Measurements from ENCODE around the gene UBE2QL1. TPM values are rescaled to one million over a fixed set of nuclear protein-coding genes. Genes with fewer than 3 reads are reported as not detected.

UBE2QL1 gene
- total RNA-seq, 2 experiments from 2014 or later: 0.33 to 0.45 TPM

- DNase-seq (no peak), ATAC-seq (ENCODE audit: poor library complexity) (no peak)
- Histone ChIP-seq H3K4me3 (ENCODE audit: low read length) (no peak overlapping the region), H3K27ac (ENCODE audit: low read depth in 1 of 2, low read length in 2 of 2) (no peak overlapping the region), H3K36me3 (ENCODE audit: insufficient read depth, low read length) (no peaks in the 10 kb centered on the region), H3K9me3 (ENCODE audit: control insufficient read depth in 1 of 2, insufficient read depth in 1 of 2, low read length in 2 of 2) (peaks cover 0 to 4% of the 10 kb centered on the region in 2 experiments), H3K4me1 (ENCODE audit: insufficient read depth, low read length) (no peaks in the 10 kb centered on the region), H3K27me3 (ENCODE audit: control insufficient read depth in 1 of 2, insufficient read depth in 2 of 2, low read length in 2 of 2) (no peaks in the 10 kb centered on the region)
- no peaks in the 10 kb centered on the region for H3K36me3 Mint-ChIP-seq (ENCODE audit: low read depth)
- TF ChIP-seq, protein P1, sequence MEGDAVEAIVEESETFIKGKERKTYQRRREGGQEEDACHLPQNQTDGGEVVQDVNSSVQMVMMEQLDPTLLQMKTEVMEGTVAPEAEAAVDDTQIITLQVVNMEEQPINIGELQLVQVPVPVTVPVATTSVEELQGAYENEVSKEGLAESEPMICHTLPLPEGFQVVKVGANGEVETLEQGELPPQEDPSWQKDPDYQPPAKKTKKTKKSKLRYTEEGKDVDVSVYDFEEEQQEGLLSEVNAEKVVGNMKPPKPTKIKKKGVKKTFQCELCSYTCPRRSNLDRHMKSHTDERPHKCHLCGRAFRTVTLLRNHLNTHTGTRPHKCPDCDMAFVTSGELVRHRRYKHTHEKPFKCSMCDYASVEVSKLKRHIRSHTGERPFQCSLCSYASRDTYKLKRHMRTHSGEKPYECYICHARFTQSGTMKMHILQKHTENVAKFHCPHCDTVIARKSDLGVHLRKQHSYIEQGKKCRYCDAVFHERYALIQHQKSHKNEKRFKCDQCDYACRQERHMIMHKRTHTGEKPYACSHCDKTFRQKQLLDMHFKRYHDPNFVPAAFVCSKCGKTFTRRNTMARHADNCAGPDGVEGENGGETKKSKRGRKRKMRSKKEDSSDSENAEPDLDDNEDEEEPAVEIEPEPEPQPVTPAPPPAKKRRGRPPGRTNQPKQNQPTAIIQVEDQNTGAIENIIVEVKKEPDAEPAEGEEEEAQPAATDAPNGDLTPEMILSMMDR (IDR thresholded peaks at IDR 0.05): no peak
- H3K4me3 Mint-ChIP-seq: no peak overlapping the region
- H3K9me3 Mint-ChIP-seq: no peaks in the 10 kb centered on the region
- H3K4me1 Mint-ChIP-seq (ENCODE audit: low read depth): peaks cover 28% of the 10 kb centered on the region
- intact Hi-C loops (cut with DNase I, micrococcal nuclease): no loop called here
- peak overlapping the region; percentile 82 for H3K27ac Mint-ChIP-seq
- peaks cover 5% of the 10 kb centered on the region for H3K27me3 Mint-ChIP-seq
- CTCF ChIA-PET: no interaction called here
- POLR2A ChIA-PET: no interaction called here
Measured at GRCh38 chr5:6486074-6486473, 37.4 kb downstream of the UBE2QL1 start.

- ChIA-PET POLR2A (no interaction called here), CTCF (no interaction called here)
- intact Hi-C loops (cut with DNase I, micrococcal nuclease): no loop called here
- Histone ChIP-seq H3K9me3 (ENCODE audit: control insufficient read depth in 1 of 2, insufficient read depth in 1 of 2, low read length in 2 of 2) (no peaks in the 10 kb centered on the region), H3K36me3 (ENCODE audit: insufficient read depth, low read length) (no peaks in the 10 kb centered on the region), H3K4me1 (ENCODE audit: insufficient read depth, low read length) (no peaks in the 10 kb centered on the region), H3K27ac (ENCODE audit: low read depth in 1 of 2, low read length in 2 of 2) (no peak overlapping the region), H3K27me3 (ENCODE audit: control insufficient read depth in 1 of 2, insufficient read depth in 2 of 2, low read length in 2 of 2) (no peaks in the 10 kb centered on the region), H3K4me3 (ENCODE audit: low read length) (no peak overlapping the region)
- Mint-ChIP-seq H3K4me3 (no peak overlapping the region), H3K4me1 (ENCODE audit: low read depth) (peaks cover 28% of the 10 kb centered on the region), H3K36me3 (ENCODE audit: low read depth) (no peaks in the 10 kb centered on the region), H3K27ac (no peak overlapping the region), H3K27me3 (peaks cover 5% of the 10 kb centered on the region), H3K9me3 (no peaks in the 10 kb centered on the region)
- ATAC-seq (ENCODE audit: poor library complexity) (peak; percentile 32), DNase-seq (no peak)
- TF ChIP-seq, protein P1 (IDR thresholded peaks at IDR 0.05): no peak
Measured at GRCh38 chr5:6487081-6487480, 38.4 kb downstream of the UBE2QL1 start.

DNA sequence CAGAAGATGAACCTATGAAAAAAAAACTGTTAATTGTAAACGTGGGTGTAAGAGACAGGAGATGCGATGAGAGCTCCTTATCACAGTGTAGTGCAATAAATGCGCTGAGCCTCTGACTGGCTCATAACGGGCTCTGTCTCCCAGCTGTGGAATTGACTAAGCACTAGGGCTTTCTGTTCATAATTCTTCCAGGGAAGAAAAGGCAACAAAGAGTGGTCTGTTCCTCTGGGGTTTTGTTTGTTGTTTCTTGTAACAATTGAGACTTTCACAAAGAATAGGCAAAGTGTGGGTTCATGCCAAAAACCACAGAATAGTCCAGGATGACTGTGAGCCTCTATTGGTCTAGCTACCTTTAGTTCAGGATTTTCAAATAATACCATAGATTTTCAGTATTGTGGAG is 39.4 kb downstream of the UBE2QL1 start:
- no peaks in the 10 kb centered on the region for H3K9me3 Mint-ChIP-seq
- H3K27me3 Mint-ChIP-seq: peaks cover 5% of the 10 kb centered on the region
- TF ChIP-seq, protein P1 (IDR thresholded peaks at IDR 0.05): no peak
- peaks cover 28% of the 10 kb centered on the region for H3K4me1 Mint-ChIP-seq (ENCODE audit: low read depth)
- H3K4me1 ChIP-seq (ENCODE audit: insufficient read depth, low read length): no peaks in the 10 kb centered on the region
- no peak overlapping the region for H3K4me3 Mint-ChIP-seq
- H3K27ac ChIP-seq (ENCODE audit: low read depth in 1 of 2, low read length in 2 of 2): no peak overlapping the region
- ATAC-seq (ENCODE audit: poor library complexity) (no peak), DNase-seq (no peak)
- no peak overlapping the region for H3K4me3 ChIP-seq (ENCODE audit: low read length)
- intact Hi-C loops (cut with DNase I, micrococcal nuclease): no loop called here
- H3K27me3 ChIP-seq (ENCODE audit: control insufficient read depth in 1 of 2, insufficient read depth in 2 of 2, low read length in 2 of 2): no peaks in the 10 kb centered on the region
- no peaks in the 10 kb centered on the region for H3K36me3 ChIP-seq (ENCODE audit: insufficient read depth, low read length)
- POLR2A ChIA-PET: no interaction called here
- H3K27ac Mint-ChIP-seq: no peak overlapping the region
- CTCF ChIA-PET: no interaction called here
- no peaks in the 10 kb centered on the region for H3K9me3 ChIP-seq (ENCODE audit: control insufficient read depth in 1 of 2, insufficient read depth in 1 of 2, low read length in 2 of 2)
- no peaks in the 10 kb centered on the region for H3K36me3 Mint-ChIP-seq (ENCODE audit: low read depth)

Measured in CD4-positive, alpha-beta T cell (primary cell).